NCI-H446 (cell line): ENCODE measurements around the gene HCAR2.
"Not testable (repeated sequence)": the region's sequence is repeated elsewhere in the genome, so short reads cannot be mapped to it uniquely, and the experiment has no call there.

Experiments
- DNase-seq, 2 experiments: peaks; one replicate each; lab custom pipeline; 2025; lab: John Stamatoyannopoulos, UW

The HCAR2 gene

DNA sequence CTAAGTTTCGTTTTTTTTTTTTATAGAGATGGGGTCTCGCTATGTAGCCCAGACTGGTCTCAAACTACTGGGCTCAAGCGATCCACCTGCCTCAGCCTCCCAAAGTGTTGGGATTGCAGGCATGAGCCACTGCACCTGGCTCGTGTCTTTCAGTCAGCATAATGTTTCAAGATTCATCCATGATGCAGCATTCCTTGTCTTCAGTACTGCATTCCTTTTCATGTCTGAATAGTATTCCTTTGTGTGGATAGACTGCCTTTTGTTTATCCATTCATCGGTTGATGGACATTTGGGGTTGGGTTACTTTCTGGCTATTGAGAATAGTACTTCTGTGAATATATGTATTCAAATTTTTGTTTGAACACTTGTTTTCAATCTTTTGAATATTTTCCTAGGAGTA lies 37.4 kb downstream of the HCAR2 start:
- no peak for DNase-seq

DNA sequence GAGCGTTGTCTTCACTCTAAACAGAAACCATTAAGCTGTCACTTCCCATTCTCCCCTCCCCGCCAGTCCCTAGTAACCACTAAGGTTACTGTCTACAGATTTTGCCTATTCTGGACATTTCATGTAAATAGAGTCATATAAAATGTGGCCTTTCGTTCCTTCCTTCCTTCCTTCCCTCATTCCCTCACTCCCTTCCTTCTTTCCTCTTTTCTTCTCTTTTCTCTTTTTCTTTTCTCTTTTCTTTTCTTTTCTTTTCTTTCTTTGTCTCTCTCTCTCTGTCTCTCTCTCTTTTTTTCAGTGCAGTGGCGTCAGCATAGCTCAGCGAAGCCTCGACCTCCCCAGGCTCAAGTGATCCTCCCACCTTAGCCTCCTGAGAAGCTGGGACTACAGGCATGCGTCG lies 37.8 kb downstream of the HCAR2 start:
- DNase-seq: no peak

- DNase-seq: no peak
Observed at GRCh38 chr12:122661938-122662337, 41.2 kb downstream of the HCAR2 start.

- no peak for DNase-seq
Observed at GRCh38 chr12:122661246-122661645, 41.9 kb downstream of the HCAR2 start.

DNA sequence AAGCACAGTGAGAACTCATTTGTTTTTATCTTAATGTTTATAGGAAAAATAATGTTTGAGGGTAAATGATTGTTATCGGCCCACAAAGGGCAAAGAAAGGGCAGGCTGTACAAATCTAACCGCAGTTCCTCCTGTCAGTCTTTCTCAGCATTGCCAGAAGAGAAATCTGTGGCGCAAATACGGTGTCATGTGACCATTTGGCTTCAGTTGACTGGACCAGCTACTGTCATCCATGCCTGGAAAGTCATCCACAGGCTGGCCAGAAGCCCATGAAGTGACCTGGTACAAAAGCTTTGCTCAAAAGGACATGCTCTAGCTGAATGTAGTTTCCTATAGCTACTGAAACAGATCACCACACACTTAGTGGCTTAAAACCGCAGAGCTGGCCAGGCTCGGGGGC lies 43.6 kb downstream of the HCAR2 start:
- DNase-seq: no peak

GRCh38 chr12:122656298-122656697 lies 46.9 kb downstream of the HCAR2 start:
- DNase-seq: no peak

- DNase-seq: not testable (repeated sequence)
Observed at GRCh38 chr12:122653291-122653690, 49.9 kb downstream of the HCAR2 start.

DNA sequence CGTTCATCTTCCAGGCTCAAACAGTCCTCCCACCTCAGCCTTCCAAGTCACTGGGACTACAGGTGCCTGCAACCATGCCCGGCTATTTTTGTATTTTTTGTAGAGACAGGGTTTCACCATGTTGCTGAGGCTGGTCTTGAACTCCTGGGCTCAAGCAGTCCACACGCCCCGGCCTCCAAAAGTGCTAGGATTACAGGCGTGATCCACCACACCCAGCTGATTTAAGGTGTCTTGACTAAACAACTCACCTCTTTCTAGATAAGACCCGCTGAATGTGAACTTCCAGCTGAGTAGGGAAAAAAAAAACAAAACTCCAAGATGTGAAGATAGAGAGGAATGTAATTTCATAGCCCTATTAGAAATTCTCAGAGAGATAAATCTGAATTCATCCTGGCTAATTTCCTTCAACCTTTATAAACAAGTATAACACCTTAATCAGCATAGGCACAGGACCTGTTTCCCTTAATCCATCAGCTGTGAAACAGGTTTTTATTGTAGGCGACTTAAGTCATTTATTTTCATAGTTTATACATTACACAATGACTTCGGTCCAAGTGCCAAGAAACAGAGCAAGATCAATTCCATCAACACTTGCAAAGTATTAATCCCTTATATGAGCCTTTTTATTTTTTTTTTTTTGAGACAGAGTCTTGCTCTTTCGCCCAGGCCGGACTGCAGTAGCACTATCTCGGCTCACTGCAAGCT lies 51.5 kb downstream of the HCAR2 start:
- DNase-seq: no peak
